HG03039 (cell line): ENCODE results near the gene MYO7A.

Experiments
- ATAC-seq: cut with Tn5 transposase; IDR thresholded peaks from one replicate; pipeline ENCODE4 v1.9.1; 2021; ENCODE audit warnings: mild to moderate bottlenecking, moderate library complexity; ENCODE audit not compliant: unreplicated experiment

MYO7A gene

DNA sequence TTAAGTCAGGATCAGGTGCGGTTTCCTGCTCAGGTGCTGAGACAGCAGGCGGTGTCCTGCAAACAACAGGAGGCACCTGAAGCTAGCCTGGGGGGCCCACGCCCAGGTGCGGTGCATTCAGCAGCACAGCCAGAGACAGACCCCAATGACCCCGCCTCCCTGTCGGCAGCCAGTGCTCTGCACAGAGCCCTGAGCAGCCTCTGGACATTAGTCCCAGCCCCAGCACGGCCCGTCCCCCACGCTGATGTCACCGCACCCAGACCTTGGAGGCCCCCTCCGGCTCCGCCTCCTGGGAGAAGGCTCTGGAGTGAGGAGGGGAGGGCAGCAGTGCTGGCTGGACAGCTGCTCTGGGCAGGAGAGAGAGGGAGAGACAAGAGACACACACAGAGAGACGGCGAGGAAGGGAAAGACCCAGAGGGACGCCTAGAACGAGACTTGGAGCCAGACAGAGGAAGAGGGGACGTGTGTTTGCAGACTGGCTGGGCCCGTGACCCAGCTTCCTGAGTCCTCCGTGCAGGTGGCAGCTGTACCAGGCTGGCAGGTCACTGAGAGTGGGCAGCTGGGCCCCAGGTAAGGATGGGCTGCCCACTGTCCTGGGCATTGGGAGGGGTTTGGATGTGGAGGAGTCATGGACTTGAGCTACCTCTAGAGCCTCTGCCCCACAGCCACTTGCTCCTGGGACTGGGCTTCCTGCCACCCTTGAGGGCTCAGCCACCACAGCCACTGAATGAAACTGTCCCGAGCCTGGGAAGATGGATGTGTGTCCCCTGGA lies at the start of gene MYO7A:
Gene MYO7A (plus strand): TSS at position 327 of the 772 bp plus-strand sequence. CDS start 2,389 bp downstream, outside the sequence.
- no peak for ATAC-seq

DNA sequence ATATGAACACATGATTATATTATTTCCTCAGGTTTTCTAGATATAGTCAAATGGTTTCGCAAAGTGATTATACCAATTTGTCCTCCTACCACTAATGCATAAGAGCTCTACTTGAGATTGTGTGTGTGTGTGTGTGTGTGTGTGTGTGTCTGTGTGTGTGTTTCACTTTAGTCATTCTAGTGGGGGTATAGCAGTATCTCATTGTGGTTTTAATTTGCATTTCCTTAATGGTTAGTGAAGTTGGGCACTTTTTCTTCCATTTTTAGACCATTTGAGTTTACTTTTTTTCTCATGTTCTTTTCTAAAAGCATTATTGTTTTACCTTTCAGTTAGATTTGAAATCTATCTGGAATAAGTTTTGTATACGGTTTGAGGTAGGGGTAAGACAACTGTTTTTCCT lies 48.4 kb upstream of the MYO7A start:
- no peak for ATAC-seq

DNA sequence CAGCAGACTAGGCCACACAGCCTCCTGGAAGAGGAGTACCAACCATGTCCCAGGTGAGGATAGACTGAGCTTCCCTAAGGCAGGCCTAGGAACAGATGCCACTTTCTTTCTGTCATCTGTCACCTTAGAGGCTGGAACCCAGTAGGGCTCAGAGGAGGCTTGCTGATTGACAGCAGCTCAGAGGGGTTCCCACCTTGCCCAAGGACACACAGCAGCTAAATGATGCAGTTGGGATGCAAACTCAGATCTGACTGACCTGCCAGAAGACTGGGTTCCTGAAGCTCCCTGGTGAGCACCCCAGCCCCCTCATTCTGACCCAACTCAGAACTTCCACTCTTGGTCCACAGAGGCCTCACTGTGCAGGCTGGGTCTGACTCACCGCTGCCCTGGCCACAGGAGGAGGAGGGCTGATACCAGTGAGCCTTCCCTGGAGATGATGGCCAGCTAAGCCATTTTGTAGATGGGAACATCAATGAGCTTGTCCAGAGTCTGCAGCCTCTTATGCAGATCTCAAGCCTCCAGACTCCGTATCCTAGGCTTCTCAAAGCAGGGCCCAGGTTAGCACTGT lies 47.3 kb upstream of the MYO7A start:
- no peak for ATAC-seq

DNA sequence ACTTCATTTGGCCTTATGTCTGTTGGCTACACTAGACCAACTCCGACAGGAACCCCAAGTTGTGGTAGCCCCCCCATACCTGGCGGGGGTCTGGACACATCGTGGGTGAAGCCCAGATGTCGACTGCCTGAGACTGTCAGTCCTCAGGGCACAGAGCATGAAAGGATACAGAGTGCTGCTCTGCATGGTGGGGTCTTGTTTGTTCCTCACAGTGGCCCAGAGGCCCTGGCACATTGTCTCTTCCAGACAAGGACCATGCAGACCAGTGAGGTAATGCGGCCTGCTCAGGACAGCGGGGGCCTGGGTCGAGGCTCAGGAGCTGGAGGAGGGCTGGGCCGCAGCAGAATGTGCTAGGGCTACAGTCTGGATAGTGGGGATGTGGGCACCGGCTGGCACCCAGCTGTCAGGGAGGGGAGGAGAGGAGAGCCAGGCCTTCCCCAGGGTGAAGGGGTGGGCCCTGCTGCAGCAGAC lies 46.6 kb upstream of the MYO7A start:
- no peak for ATAC-seq

DNA sequence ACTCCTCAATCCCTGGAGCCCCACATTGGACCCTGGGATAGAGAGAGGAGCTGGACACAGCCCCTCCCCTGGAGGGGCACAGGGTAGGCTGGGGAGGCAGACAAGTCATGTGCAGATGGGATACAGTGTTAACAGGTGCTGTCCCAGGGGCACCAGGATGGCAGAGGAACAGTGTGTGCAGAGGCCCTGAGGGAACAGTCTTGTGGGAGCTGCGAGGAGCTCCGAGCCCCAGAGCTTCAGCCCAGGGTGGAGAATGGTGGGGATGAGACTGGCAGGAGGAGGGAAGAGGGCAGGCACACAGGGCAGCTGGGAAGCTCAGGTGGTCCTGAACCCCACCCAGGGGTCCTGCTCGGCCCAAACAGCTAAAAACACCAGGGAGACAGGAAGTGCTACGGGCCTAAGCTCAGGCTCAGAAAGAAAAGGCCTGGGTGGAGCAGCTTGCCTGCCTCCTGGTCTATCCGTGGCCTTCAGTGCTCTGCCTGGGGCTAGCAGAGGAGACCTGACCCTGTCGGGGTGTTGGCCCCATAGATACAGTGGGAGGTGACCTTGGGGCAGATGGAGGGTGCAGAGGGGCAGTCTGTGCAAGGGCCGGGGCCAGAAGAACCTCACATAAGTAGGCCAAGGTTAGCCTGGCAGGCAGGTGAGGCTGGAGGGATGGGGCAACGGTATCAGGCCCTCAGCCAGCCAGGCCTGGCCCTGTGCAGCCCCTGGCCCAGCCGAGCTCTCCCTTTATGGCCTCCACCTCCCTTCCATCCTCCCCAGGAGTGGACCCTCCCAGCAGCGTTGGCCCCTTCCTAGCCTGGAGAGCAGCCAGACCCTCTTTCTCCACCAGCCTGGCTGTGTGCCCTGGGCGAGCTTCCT lies 45.8 kb upstream of the MYO7A start:
- ATAC-seq = no peak

DNA sequence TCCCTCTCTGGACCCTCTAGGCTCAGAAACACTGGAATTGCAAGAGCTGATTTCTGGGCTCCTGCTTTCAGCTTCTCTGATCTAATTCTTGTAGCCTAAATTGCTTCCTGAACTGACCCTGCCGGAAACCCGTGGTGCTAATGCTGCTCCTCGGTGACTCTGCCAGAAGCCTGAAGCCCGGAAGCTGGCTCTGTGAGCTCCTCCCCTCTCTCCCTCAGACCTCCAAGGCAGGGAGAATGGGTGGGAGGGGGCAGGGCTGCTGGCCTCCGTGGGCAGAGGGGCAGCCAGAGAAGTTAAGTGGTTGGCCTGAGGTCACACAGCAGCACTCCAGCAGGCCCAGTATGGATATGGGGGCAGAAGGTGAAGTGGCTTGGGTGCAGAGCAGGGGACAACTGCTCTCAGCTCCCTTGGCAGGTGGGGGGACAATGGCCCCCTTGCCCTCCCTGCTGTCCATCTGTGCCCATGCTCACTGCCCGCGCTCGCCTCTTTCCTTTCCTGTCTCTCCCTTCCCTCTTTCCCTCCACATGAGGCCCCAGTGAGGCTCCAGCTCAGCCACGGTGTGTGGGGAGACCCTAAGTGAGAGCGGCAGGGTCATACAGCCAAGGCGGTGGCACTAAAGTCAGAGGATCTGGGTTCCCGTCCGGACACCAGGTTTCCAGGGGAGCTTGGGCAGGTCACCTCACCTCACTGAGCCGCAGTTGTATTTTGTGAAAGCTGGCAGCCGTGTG lies 45.0 kb upstream of the MYO7A start:
- no peak for ATAC-seq

DNA sequence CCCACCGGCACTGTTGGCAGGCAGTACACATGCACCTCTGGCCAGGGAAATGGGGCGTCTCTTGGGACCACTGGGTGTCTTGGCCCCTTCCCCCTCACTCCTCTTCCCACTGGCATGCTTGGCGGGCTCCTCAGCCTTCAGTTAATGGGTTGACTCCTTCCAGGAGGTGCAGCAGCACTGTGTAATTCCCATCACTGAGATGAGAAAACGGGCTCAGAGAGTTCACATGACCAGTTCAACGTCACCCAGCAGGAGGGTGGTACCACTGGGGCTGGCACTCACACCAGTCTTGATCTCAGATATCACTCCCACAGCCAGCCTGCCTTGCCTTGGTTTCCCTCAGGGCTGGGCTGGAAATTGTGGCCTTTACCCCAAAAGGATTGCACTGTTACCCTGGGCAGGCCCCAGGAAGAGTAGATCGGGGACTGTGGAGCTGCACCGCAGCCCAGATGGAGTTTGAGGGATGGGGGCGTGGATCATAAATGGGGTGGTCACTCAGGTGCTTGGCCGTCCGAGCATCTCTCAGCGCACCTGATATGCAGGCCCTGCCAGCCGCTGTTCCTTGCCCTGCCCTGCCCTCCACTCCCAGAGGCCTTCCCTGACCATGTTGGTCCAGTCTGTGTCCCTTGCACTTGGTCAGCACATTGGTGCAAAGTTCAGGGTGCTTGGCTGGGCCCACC lies 44.3 kb upstream of the MYO7A start:
- ATAC-seq = no peak

DNA sequence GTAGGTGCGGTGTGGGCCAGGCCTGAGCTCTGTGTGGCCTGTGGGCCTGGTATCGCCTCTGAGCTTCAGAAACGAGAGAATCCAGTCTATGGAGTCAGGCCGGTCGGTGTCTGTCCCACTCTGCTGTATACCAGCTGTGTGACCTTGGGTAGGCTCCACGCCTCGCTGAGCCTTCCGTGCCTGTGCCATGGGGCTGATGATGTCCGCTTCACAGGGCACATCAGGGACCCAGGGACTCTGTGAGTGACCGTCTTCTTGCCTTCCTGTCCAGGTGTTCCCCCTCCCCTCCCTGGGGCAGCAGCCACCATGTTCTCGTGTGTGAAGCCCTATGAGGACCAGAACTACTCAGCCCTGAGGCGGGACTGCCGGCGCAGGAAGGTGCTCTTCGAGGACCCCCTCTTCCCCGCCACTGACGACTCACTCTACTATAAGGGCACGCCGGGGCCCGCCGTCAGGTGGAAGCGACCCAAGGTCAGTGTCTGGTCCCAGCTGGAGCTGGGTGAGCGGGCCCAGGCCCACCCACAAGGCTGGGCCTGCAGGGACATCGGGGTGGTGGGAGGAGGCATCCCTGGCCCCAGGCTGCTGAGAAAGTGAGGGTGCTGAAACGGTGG lies 43.4 kb upstream of the MYO7A start:
- no peak for ATAC-seq

DNA sequence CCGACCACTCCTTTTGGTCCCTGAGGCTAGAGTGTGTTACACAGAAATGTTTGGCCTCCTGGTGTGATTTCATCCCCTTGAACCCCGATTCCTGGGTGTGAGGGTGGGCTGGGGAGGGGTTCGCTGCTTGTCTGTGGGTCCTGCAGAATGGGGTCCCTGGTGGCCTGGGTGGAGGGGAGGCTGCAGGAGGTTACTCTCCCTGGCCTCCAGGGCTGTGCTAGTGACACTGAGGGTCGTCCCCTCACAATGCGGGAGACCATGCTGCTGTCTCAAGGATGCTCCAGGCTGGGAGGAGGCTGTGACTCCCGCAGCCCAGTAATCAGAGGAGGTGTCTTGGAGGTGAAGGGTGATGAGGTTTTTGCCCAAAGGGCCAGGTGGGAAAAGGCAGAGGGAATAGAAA lies 42.4 kb upstream of the MYO7A start:
- ATAC-seq = no peak

DNA sequence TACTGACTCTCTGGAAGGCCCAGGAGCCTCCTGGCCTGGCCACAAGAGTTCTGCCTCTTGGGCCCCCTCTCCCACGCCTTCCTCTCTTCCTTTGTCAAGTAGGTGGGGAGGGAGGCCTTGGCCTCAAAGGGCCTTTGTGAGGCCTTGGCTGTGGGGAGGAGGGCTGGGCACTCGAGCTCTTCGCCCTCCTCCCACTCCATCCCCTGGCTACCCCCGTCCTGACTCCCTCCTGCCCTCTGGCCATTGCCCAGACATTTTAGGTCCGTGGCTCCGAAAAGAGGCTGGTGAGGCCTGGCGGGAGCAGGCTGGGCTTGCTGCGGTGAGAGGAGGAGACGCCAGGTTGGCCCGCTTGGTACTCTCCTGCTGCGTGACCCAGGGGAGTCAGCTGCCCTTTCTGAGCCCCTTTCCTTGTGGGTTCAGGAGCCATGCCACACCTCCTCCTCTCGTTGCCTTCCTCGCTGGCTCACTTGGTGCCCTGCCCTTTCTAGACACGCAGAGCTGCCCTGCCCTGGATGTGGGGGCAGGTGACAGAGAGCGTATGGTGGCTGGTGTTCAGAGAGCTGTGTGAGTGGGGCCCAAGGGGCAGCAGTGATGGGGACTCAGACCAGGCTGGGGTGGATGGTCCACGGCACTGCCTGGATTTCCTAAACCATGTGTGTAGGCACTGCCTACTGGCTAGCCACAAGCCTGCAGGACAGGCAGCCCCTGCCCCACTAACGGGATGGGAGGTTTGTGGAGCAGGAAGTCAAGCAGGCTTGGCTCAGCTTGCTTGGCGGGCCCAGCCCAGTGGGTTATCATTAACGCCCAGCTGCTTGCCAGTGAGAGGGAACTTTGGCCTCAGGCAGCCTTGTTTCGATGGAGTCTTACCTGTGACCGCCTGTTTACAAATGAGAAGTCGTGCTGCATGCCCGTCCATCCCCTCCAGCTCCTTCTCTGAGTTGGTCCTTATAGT lies 41.2 kb upstream of the MYO7A start:
- no peak for ATAC-seq

DNA sequence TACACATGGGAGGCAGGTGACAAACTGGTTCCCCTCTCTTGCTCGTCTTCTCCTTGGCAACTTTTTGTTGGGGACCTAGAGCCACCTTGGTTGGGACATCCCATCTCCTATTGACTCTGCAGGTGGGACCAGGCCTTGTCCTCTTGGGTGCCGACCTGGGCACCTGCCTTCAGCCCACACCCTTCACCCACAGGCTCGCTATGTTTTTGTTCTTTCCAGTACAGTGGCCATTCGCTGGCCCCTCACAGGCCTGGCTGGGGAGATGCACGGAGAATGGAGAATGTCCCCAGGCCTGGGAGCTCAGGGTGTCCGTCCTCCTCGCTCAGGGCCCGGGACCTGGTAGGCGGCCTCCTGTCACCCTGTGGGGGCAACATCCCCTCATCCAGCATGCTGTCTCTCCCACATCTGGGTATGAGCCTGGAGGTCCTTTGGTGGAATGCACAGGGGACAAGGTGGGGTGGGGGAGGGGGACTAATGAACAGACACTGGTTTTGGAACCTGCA lies 40.3 kb upstream of the MYO7A start:
- ATAC-seq = no peak

DNA sequence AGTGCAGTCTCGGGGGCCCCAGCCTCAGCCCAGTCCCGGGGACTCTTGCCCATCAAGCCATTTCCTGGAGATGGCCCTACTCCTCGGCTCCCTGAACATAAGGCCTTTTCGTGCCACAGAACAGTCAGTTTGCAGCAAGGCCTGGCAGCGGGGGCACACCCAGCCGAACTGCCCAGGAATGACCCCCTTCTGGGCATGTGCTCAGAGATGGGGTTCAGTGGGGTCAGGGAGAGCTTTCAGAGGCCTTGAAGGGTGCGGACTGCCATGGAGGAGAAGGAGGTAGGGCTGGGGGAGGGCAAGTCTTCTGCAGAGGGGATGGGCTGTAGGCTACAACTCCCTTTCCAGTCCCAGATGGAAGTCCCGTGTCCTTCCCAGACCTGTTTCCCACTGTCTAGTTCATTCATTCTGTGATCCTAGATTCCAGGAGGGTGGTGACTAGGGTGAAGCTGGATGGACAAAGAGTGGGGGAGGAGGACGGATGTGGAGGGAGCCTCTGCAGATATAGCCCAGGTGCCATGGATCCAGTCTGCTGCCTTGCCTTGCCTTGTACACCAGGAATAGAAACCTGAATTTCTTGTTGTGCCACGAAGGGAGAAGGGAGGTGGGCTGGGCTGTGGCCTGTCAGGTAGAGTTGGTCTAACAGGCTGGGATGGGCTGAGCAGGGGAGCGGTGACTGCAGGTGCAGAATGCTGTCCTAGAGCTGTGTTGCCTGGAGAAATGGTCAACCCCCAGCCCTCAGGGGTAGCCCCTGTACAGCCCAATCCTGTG lies 39.6 kb upstream of the MYO7A start:
- ATAC-seq = no peak

DNA sequence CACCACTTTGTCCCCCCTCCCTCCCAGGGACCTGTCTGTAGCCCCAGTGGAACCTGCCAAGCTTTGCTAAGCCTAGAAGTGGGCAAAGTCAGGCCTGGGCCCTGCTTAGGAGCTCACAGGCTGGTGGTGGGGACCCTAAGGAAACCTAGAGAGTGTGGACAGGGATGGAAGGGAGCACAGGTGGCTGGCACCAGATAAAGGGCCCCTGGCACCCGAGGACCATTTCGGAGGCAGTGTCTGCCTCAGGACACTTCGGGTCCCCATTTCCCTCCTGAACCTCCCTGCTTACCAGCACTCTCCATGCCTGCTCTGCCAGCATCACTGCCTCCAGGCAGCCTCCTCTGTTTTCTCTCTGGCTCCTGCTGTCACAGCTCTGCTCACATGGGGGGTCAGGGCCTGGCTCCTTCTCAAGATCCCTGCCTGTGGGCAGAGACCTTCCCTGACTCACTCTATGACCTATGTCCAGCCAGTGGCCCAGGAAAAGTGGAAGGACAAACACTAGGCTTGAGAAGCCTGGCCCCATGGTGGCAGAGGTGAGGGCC lies 39.0 kb upstream of the MYO7A start:
- no peak for ATAC-seq

DNA sequence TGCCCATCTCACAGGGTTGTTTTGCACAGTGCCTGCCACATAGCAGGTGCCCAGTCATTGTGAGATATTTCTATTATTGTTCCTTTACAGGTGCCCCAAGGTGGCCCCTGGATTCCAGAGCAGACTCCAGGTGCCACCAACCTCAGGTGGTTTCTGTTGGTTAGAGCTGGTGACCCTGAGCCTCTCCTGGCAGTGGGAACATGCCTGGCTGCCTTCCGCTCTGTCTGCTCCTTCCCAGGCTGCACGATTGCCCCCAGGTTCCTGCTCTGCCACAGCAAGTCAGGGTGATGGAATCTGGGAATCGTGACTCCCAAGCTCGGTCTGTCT lies 38.0 kb upstream of the MYO7A start:
- no peak for ATAC-seq

DNA sequence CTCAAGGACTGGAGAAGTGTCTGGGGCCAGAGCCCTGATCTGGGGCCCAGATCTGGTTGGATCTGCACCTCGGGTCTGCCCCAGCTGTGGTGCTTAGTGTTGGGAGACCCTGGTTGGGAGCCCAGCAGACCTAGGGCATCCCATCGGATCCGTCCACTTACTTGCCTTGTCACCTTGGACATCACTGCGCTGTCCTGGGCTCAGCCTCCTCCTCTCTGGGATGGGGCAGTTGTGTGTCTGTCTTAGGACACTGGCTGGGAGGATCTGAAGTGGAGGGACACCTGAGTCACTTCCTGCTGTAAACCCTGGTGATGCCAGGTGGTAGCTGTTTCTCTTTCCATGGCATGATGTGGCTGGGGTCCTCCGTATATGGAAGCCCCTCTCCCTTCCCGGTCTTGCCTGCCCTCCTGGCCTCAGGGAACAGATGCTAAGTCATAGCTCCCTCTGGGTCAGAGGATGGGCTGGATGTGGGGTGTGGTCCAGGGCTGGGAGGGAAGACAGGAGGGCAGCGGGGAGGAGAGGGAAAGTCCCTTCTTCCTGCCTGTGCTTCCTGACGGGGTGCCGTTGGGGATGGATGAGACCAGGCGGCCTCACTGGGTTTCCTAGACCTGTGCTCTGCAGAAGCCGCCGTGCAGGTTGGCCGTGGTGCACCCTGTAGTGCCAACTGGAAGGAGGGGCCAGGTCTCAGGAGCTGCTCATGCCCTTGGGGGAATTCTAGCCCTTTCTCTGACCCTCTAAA lies 37.5 kb upstream of the MYO7A start:
- ATAC-seq = no peak

DNA sequence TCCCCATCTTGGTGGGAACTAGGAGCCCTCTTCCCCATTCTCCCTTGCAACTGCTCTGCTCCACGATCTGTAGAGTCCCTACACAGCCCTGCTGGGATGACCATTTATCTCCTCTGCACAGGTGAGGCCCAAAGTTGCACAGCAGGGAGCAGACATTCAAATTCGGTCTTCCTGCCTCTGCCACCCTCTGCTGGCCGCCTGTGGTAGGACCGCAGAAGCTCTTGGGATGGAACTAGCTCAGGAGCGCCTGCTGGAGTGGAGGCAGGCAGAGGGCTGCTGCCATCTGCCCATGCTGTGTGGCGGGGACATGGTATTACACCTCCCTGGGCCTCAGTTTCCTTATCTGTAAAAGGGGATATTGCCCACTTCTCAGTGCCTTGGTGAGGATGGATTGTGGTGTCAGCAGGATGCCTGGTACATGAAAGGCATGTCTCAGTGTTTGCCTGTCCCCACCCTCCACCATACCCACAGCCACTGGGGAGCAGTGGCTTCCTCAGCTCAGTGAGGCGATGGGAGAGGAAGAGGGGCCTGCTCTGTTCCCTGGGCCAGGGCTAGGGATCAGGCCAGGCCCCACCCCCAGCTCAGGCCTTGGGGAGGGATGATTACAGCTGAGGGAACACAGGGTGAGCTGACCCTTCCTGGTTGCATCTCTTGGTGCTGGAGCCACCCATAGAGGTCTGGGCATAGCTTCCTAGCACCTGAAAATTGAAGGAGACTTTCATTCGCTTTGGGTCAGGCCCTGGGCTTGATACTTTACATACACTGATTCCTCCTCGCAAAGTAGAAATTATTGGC lies 36.7 kb upstream of the MYO7A start:
- peak; percentile 78 for ATAC-seq
